ENCODE results near the gene G6PC3.
"Not testable (repeated sequence)": the region's sequence is repeated elsewhere in the genome, so short reads cannot be mapped to it uniquely, and the experiment has no call there.

The G6PC3 gene

GRCh38 chr17:44043272-44043696, 27.3 kb upstream of the G6PC3 start:
- TF ChIP-seq CTCF (IDR thresholded peaks at IDR 0.05; ENCODE audit: low read depth, low read length) = no peak
- in situ Hi-C loops (cut with HindIII; ENCODE audit: low sequenced_read_pairs) = no loop called here
- no peak overlapping the region for H3K4me3 ChIP-seq (ENCODE audit: low read depth, low read length)
- no peak for DNase-seq (ENCODE audit: low read depth, low spot score)

- H3K4me3 ChIP-seq (ENCODE audit: low read depth, low read length) = no peak overlapping the region
- in situ Hi-C loops (cut with HindIII; ENCODE audit: low sequenced_read_pairs) = no loop called here
- TF ChIP-seq CTCF (IDR thresholded peaks at IDR 0.05; ENCODE audit: low read depth, low read length) = no peak
- DNase-seq (ENCODE audit: low read depth, low spot score) = no peak
These were observed 26.5 kb upstream of the G6PC3 start for GRCh38 chr17:44044071-44044470.

- no peak overlapping the region for H3K4me3 ChIP-seq (ENCODE audit: low read depth, low read length)
- no peak for TF ChIP-seq CTCF (IDR thresholded peaks at IDR 0.05; ENCODE audit: low read depth, low read length)
- DNase-seq (ENCODE audit: low read depth, low spot score) = no peak
- in situ Hi-C loops (cut with HindIII; ENCODE audit: low sequenced_read_pairs) = no loop called here
These were observed 25.0 kb upstream of the G6PC3 start for GRCh38 chr17:44045486-44045885.

- H3K4me3 ChIP-seq (ENCODE audit: low read depth, low read length); DNase-seq (ENCODE audit: low read depth, low spot score); in situ Hi-C loops (cut with HindIII; ENCODE audit: low sequenced_read_pairs): not testable (repeated sequence)
These were observed 23.6 kb upstream of the G6PC3 start for GRCh38 chr17:44046893-44047292.

- DNase-seq (ENCODE audit: low read depth, low spot score) = no peak
- in situ Hi-C loops (cut with HindIII; ENCODE audit: low sequenced_read_pairs) = no loop called here
- no peak for TF ChIP-seq CTCF (IDR thresholded peaks at IDR 0.05; ENCODE audit: low read depth, low read length)
- H3K4me3 ChIP-seq (ENCODE audit: low read depth, low read length) = no peak overlapping the region
These were observed 21.1 kb upstream of the G6PC3 start for GRCh38 chr17:44049294-44050060.

GRCh38 chr17:44053125-44053872, 17.2 kb upstream of the G6PC3 start:
- no peak overlapping the region for H3K4me3 ChIP-seq (ENCODE audit: low read depth, low read length)
- DNase-seq (ENCODE audit: low read depth, low spot score) = no peak
- in situ Hi-C loops (cut with HindIII; ENCODE audit: low sequenced_read_pairs) = no loop called here
- TF ChIP-seq CTCF (IDR thresholded peaks at IDR 0.05; ENCODE audit: low read depth, low read length) = no peak

Measured in astrocyte of the spinal cord (primary cell).